Placental pericyte (primary cell): ENCODE measurements around the gene RPL11. TPM values are rescaled to one million over a fixed set of nuclear protein-coding genes. Genes with fewer than 3 reads are reported as not detected.

Experiments
- total RNA-seq: library from RNA; depleted of rRNA; stranded (reverse); fragments of >200 nt; gene quantifications from 2 replicates; pipeline ENCODE4 v1.2.3, GENCODE V29; 2012

RPL11 gene
- 344 and 681 TPM in 2 replicates for total RNA-seq

GRCh38 chr1:23691499-23692307 is at the start of gene RPL11:
TSS of gene RPL11 (plus strand) at chr1:23691806. CDS start at chr1:23691824, 18 bp downstream.

GRCh38 chr1:23743287-23744152 is 51.9 kb downstream of the RPL11 start, which contains the start of gene ELOA:
TSS of gene ELOA (plus strand) at chr1:23743471. CDS start at chr1:23743504, 33 bp downstream.

Other genes starting within 250 kb of the RPL11 start
- 16.6 and 36.1 TPM in 2 replicates for gene ASAP3, start 207.6 kb upstream of the RPL11 start, total RNA-seq
- under 0.01 and 2.7 TPM in 2 replicates for gene E2F2, start 160.6 kb upstream of the RPL11 start, total RNA-seq
- 156 and 168 TPM in 2 replicates for gene ID3, start 132.3 kb upstream of the RPL11 start, total RNA-seq
- gene ELOA, start 51.7 kb downstream of the RPL11 start, total RNA-seq, result 48.4 and 56.4 TPM in 2 replicates
- 22.3 and 36.8 TPM in 2 replicates for gene PITHD1, start 86.6 kb downstream of the RPL11 start, total RNA-seq
- gene LYPLA2, start 99.3 kb downstream of the RPL11 start, total RNA-seq, result 53.2 and 96.9 TPM in 2 replicates
- 42.7 and 63.9 TPM in 2 replicates for gene GALE, start 108.9 kb downstream of the RPL11 start, total RNA-seq
- gene HMGCL, start 133.6 kb downstream of the RPL11 start, total RNA-seq, result 18.5 and 42.0 TPM in 2 replicates
- gene FUCA1, start 176.5 kb downstream of the RPL11 start, total RNA-seq, result 5.7 and 9.4 TPM in 2 replicates
- gene CNR2, start 221.6 kb downstream of the RPL11 start, total RNA-seq, result not detected in 2 replicates